ENCODE results near the gene TMSB10.
"Not testable (repeated sequence)": the region's sequence is repeated elsewhere in the genome, so short reads cannot be mapped to it uniquely, and the experiment has no call there.

The TMSB10 gene

DNA sequence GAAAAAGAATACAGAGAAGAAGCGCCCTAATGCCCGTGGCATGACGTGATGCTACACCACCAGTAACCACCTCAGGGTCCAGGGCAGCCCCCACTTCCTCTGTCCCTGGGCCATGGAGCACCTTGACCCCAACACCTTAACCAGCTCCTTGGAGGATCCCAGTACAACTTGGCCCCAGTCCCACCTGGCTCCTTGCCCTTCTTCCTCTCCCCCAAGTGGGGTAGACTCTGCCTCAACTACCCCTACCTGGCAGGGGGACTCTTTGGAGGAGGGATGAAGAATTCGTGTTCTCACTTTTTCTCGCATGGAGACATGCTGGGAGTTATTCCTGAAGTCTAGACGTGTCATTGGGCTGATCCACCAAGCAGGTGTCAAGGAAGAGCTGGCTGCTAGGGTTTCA, 43.5 kb upstream of the TMSB10 start:
- H3K27ac ChIP-seq, result no peak overlapping the region
- no peak for TF ChIP-seq ZFX (IDR thresholded peaks at IDR 0.05)
- TF ChIP-seq, protein P1, sequence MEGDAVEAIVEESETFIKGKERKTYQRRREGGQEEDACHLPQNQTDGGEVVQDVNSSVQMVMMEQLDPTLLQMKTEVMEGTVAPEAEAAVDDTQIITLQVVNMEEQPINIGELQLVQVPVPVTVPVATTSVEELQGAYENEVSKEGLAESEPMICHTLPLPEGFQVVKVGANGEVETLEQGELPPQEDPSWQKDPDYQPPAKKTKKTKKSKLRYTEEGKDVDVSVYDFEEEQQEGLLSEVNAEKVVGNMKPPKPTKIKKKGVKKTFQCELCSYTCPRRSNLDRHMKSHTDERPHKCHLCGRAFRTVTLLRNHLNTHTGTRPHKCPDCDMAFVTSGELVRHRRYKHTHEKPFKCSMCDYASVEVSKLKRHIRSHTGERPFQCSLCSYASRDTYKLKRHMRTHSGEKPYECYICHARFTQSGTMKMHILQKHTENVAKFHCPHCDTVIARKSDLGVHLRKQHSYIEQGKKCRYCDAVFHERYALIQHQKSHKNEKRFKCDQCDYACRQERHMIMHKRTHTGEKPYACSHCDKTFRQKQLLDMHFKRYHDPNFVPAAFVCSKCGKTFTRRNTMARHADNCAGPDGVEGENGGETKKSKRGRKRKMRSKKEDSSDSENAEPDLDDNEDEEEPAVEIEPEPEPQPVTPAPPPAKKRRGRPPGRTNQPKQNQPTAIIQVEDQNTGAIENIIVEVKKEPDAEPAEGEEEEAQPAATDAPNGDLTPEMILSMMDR (conservative IDR thresholded peaks at IDR 0.05), result no peak

DNA sequence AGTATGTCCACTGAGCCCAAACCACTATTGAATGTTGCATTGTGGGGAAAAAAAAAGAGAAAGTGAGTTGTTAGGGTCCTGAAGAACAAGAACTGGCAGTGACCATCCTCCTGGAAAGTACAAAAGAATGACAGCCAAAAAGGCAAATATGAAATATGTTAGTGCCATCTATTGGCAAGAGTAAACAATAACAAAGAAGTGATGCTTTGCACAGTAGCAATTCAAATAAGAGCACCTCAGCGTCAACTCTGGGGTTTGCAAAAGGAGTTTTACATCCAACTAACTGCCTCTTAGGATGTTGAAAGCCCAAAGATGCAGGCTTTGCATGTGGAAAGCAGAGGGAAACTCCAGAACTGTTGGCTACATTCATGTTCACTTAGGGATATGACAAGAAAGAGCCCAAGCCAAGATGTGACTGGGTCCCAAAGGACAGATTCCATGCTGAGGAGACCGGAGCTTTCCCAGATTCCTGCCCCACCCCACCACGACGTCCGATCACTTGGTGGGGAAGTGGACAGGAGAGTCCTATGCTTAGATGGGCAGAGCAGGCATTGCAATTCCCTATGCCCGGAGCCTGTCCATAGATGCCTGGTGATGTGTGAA, 40.2 kb upstream of the TMSB10 start:
- H3K27ac ChIP-seq, result no peak overlapping the region
- TF ChIP-seq ZFX (IDR thresholded peaks at IDR 0.05), result no peak
- TF ChIP-seq, protein P1 (conservative IDR thresholded peaks at IDR 0.05), result peak; percentile 55

DNA sequence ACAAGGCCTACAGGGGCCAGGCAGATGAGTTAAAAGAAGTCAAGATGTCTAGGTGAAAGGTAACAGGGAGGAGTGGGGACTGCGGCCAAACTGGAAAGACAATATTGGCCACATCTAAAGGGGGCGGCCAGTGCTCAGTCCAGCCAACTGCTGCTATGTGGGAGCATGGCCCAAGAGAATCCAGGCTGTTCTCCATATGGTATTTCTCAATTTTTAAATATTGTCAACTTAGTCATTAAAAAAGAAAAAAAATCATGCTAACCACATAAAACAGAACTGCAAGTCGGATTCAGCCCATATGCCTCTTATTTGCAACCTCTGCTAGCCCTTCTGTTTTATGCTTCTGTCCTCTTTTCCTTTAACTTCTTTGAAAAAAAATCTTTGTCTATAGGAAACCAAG, 39.3 kb upstream of the TMSB10 start:
- H3K27ac ChIP-seq, result no peak overlapping the region
- TF ChIP-seq ZFX (IDR thresholded peaks at IDR 0.05), result no peak
- TF ChIP-seq, protein P1 (conservative IDR thresholded peaks at IDR 0.05), result no peak

DNA sequence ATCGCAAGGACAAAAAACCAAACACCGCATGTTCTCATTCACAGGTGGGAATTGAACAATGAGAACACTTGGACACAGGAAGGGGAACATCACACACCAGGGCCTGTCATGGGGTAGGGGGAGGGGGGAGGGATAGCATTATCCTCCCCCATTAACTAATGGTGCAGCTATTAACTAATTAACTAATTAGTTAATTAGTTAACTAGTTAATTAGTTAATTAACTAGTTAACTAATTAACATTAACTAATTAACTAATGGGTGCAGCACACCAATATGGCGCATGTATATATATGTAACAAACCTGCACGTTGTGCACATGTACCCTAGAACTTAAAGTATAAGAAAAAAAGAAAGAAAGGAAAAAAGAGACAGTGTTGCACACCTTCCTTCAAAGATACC, 37.1 kb upstream of the TMSB10 start:
- not testable (repeated sequence) for H3K27ac ChIP-seq

DNA sequence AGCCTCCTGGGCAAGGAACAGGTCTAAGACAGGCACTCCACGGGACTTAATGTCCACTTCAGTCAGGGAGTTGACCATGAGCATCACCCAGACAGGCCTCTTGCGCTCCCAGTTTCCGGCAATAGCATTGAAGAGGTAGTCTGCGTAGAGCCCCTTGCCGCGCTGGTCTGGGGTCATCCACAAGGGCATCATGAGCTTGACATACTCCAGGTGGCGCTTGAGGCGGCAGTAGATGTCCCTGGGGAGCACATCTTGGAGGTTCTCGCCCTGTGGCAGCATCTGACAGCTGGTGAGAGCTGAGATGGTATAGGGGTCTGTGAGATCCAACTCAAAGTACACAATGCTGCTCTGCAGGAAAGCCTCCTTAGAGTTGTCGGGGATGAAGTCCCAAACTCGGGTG, 35.1 kb upstream of the TMSB10 start:
- TF ChIP-seq, protein P1 (conservative IDR thresholded peaks at IDR 0.05), result no peak
- TF ChIP-seq ZFX (IDR thresholded peaks at IDR 0.05), result no peak
- no peak overlapping the region for H3K27ac ChIP-seq

DNA sequence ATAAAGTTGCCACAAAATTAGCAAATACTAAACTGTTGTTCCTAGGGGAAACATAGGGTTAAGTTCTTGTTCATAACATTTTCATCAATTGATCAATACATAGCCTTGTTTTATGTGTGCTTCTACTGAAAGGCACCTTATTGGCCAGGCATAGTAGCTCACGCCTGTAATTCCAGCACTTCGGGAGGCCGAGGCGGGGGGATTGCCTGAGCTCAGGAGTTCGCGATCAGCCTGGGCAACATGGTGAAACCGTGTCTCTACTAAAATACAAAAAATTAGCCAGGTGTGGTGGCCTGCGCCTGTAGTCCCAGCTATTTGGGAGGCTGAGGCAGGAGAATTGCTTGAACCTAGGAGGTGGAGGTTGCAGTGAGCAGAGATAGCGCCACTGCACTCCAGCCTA, 32.8 kb upstream of the TMSB10 start:
- not testable (repeated sequence) for H3K27ac ChIP-seq

DNA sequence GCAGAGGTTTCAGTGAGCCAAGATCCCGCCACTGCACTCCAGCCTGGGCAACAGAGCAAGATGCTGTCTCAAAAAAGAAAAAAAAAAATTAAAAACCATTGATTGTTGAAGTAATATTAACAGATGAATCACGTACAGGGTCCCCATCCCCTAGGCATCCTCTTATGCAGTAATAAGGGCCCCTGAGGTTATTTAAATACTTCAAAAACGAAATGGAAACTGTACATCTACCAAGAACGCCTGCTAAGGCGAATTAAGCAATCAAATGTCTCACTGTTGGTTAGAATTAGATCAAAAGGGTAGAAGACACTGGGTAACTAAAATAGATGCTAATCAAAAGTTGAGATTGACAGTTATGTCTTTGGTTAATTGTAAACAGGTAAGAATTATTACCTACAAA, 32.1 kb upstream of the TMSB10 start:
- H3K27ac ChIP-seq, result no peak overlapping the region
- TF ChIP-seq, protein P1 (conservative IDR thresholded peaks at IDR 0.05), result no peak
- no peak for TF ChIP-seq ZFX (IDR thresholded peaks at IDR 0.05)

DNA sequence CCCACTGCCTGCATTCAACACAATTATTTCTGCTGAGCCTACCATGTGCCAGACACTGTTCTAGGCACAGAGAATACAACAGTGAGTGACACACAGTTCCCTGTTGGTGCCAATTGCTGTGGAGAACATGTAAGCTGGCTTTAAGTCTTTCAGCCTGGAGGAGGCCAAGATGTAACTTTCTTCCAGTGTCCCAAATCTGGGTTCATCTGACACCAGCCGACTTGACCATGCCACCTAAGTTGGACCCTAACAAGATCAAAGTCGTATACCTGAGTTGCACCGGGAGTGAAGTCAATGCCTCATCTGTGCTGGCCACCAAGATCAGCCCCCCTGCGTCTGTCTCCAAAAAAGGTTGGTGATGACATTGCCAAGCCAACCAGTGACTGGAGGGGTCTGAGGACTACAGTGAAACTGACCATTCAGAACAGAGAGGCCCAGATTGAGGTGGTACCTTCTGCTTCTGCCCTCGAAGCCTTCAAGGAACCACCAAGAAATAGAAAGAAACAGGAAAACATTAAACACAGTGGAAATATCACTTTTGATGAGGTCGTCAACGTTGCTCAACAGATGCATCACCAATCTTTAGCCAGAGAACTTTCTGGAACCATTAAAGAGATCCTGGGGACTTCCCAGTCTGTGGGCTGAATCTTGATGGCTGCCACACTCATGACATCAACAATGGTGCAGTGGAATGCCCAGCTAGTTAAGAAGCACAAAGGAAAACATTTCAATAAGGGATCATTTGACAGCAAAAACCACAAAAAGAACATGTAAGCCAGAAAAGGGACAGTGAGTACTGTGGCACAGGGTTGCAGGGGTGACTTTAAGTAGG, 30.9 kb upstream of the TMSB10 start:
- TF ChIP-seq, protein P1 (conservative IDR thresholded peaks at IDR 0.05), result no peak
- TF ChIP-seq ZFX (IDR thresholded peaks at IDR 0.05), result no peak
- H3K27ac ChIP-seq, result no peak overlapping the region
